GM19397 (cell line): Measurements from ENCODE around the gene IMMP2L.
A peak's percentile ranks its signal among the peaks of the same experiment; 100 is the strongest.
"Not testable (repeated sequence)": the region's sequence is repeated elsewhere in the genome, so short reads cannot be mapped to it uniquely, and the experiment has no call there.

ENCODE experiments used
- ATAC-seq: cut with Tn5 transposase; IDR thresholded peaks from one replicate; pipeline ENCODE4 v1.9.1; 2021; ENCODE audit warnings: mild to moderate bottlenecking, moderate library complexity; ENCODE audit not compliant: unreplicated experiment

The IMMP2L gene

GRCh38 chr7:111561904-111562732, at the start of gene IMMP2L:
IMMP2L (minus strand) TSS chr7:111562492.
- peak; percentile 94 for ATAC-seq

GRCh38 chr7:111609483-111610254, 47.4 kb upstream of the IMMP2L start:
- not testable (repeated sequence) for ATAC-seq

GRCh38 chr7:111607621-111608020, 45.3 kb upstream of the IMMP2L start:
- no peak for ATAC-seq

- no peak for ATAC-seq
Measured at GRCh38 chr7:111605246-111605645, 43.0 kb upstream of the IMMP2L start.

- no peak for ATAC-seq
Measured at GRCh38 chr7:111600091-111600490, 37.8 kb upstream of the IMMP2L start.

GRCh38 chr7:111595780-111596179, 33.5 kb upstream of the IMMP2L start:
- ATAC-seq, result no peak

GRCh38 chr7:111594602-111595001, 32.3 kb upstream of the IMMP2L start:
- no peak for ATAC-seq

GRCh38 chr7:111593343-111593742, 31.1 kb upstream of the IMMP2L start:
- ATAC-seq, result no peak

- no peak for ATAC-seq
Measured at GRCh38 chr7:111588065-111588433, 25.8 kb upstream of the IMMP2L start.

GRCh38 chr7:111587410-111588064, 25.2 kb upstream of the IMMP2L start:
- ATAC-seq, result no peak

GRCh38 chr7:111586711-111587409, 24.6 kb upstream of the IMMP2L start:
- no peak for ATAC-seq

- ATAC-seq, result not testable (repeated sequence)
Measured at GRCh38 chr7:111581784-111582488, 19.6 kb upstream of the IMMP2L start.

- not testable (repeated sequence) for ATAC-seq
Measured at GRCh38 chr7:111581207-111581606, 18.9 kb upstream of the IMMP2L start.

GRCh38 chr7:111578754-111579153, 16.5 kb upstream of the IMMP2L start:
- no peak for ATAC-seq

GRCh38 chr7:111571720-111572119, 9.4 kb upstream of the IMMP2L start:
- no peak for ATAC-seq

GRCh38 chr7:111568870-111569462, 6.7 kb upstream of the IMMP2L start:
- peak; percentile 68 for ATAC-seq

GRCh38 chr7:111568419-111568818, 6.1 kb upstream of the IMMP2L start:
- no peak for ATAC-seq

GRCh38 chr7:111564078-111564477, 1.8 kb upstream of the IMMP2L start:
- no peak for ATAC-seq

- no peak for ATAC-seq
Measured at GRCh38 chr7:111561654-111561903, 713 bp downstream of the IMMP2L start.
